H9 (cell line): ENCODE measurements around the gene PRKCZ. TPM values are rescaled to one million over a fixed set of nuclear protein-coding genes. Genes with fewer than 3 reads are reported as not detected.

Source experiments
- DNase-seq: peaks from one replicate; pipeline ENCODE4 v3.0.0-alpha.2; 2017
- H2AFZ ChIP-seq: one replicate; pipeline ENCODE4 v1.6.1; 2013; ENCODE audit warnings: mild to moderate bottlenecking, low read length, control low read depth, moderate library complexity
- H2AK5ac ChIP-seq: 2 replicates; pipeline ENCODE4 v1.6.1; 2013; ENCODE audit warnings: low read length, control low read depth, mixed read lengths; ENCODE audit not compliant: insufficient read length
- H2BK120ac ChIP-seq: one replicate; pipeline ENCODE4 v1.6.1; 2013; ENCODE audit warnings: low read depth, mild to moderate bottlenecking, low read length, control low read depth, inconsistent platforms; ENCODE audit not compliant: poor library complexity, severe bottlenecking
- H2BK12ac ChIP-seq: 2 replicates; pipeline ENCODE4 v1.6.1; 2013; ENCODE audit warnings: low read length, control low read depth, mixed read lengths, low read depth; ENCODE audit not compliant: insufficient read length
- H2BK15ac ChIP-seq: 2 replicates; pipeline ENCODE4 v1.6.1; 2013; ENCODE audit warnings: low read depth, low read length, control low read depth
- H2BK20ac ChIP-seq: one replicate; pipeline ENCODE4 v1.6.1; 2013; ENCODE audit warnings: low read depth, mild to moderate bottlenecking, low read length, control low read depth, inconsistent platforms; ENCODE audit not compliant: poor library complexity, severe bottlenecking
- H2BK5ac ChIP-seq: 2 replicates; pipeline ENCODE4 v1.6.1; 2013; ENCODE audit warnings: low read length, control low read depth, mixed read lengths; ENCODE audit not compliant: insufficient read length
- H3K14ac ChIP-seq: 2 replicates; pipeline ENCODE4 v1.6.1; 2013; ENCODE audit warnings: low read length, control low read depth; ENCODE audit not compliant: insufficient read depth
- H3K18ac ChIP-seq: 2 replicates; pipeline ENCODE4 v1.6.1; 2013; ENCODE audit warnings: low read depth, mild to moderate bottlenecking, mixed read lengths, low read length, control low read depth; ENCODE audit not compliant: insufficient read length
- H3K23ac ChIP-seq: 2 replicates; pipeline ENCODE4 v1.6.1; 2013; ENCODE audit warnings: low read length, control low read depth, mixed read lengths, low read depth; ENCODE audit not compliant: insufficient read length
- H3K23me2 ChIP-seq: 2 replicates; pipeline ENCODE4 v1.6.1; 2013; ENCODE audit warnings: low read depth, mild to moderate bottlenecking, mixed read lengths, low read length, control low read depth; ENCODE audit not compliant: insufficient read length, poor library complexity, severe bottlenecking
- H3K27ac ChIP-seq: 2 replicates; pipeline ENCODE4 v1.5.1; 2013; ENCODE audit warnings: low read length, control low read depth, mixed read lengths, low read depth; ENCODE audit not compliant: insufficient read length
- H3K27me3 ChIP-seq: 2 replicates; pipeline ENCODE4 v1.6.1; 2013; ENCODE audit warnings: low read length, control low read depth, inconsistent platforms; ENCODE audit not compliant: insufficient read depth
- H3K4ac ChIP-seq: 2 replicates; pipeline ENCODE4 v1.6.1; 2013; ENCODE audit warnings: low read depth, mild to moderate bottlenecking, control low read depth, inconsistent platforms, low read length, moderate library complexity
- H3K4me1 ChIP-seq: 2 replicates; pipeline ENCODE4 v1.6.1; 2013; ENCODE audit warnings: low read length, control low read depth, inconsistent platforms; ENCODE audit not compliant: insufficient read depth
- H3K4me2 ChIP-seq: 2 replicates; pipeline ENCODE4 v1.6.1; 2013; ENCODE audit warnings: low read length, control low read depth, mixed read lengths; ENCODE audit not compliant: insufficient read length, insufficient read depth
- H3K56ac ChIP-seq: 2 replicates; pipeline ENCODE4 v1.6.1; 2013; ENCODE audit warnings: low read depth, mild to moderate bottlenecking, mixed read lengths, low read length, control low read depth; ENCODE audit not compliant: insufficient read length
- H3K79me1 ChIP-seq: 2 replicates; pipeline ENCODE4 v1.6.1; 2013; ENCODE audit warnings: low read depth, mild to moderate bottlenecking, moderate library complexity, low read length, control low read depth, inconsistent platforms; ENCODE audit not compliant: insufficient read depth, poor library complexity, severe bottlenecking
- H3K79me2 ChIP-seq: 2 replicates; pipeline ENCODE4 v1.6.1; 2013; ENCODE audit warnings: low read length, control low read depth, inconsistent platforms; ENCODE audit not compliant: insufficient read depth
- H3K9ac ChIP-seq: 2 replicates; pipeline ENCODE4 v1.6.1; 2013; ENCODE audit warnings: low read length, control low read depth, mixed read lengths; ENCODE audit not compliant: insufficient read length; ENCODE audit errors: extremely low read depth
- H3K9me3 ChIP-seq: one replicate; pipeline ENCODE4 v1.6.1; 2013; ENCODE audit warnings: low read depth, low read length, inconsistent platforms; ENCODE audit not compliant: control insufficient read depth
- H3T11ph ChIP-seq: one replicate; pipeline ENCODE4 v1.6.1; 2013; ENCODE audit warnings: mild to moderate bottlenecking, low read length, control low read depth, inconsistent platforms
- H4K20me1 ChIP-seq: one replicate; pipeline ENCODE4 v1.6.1; 2013; ENCODE audit not compliant: control insufficient read depth, insufficient read length, insufficient read depth
- H4K5ac ChIP-seq: 2 replicates; pipeline ENCODE4 v1.6.1; 2013; ENCODE audit warnings: low read depth, mild to moderate bottlenecking, mixed read lengths, low read length, control low read depth; ENCODE audit not compliant: insufficient read length
- H4K8ac ChIP-seq: replicated peaks from 2 replicates; pipeline ENCODE4 v1.6.1; 2013; ENCODE audit warnings: low read length, control low read depth, mixed read lengths, low read depth; ENCODE audit not compliant: insufficient read length
- H4K91ac ChIP-seq: 2 replicates; pipeline ENCODE4 v1.6.1; 2013; ENCODE audit warnings: low read depth, mild to moderate bottlenecking, moderate library complexity, mixed read lengths, low read length, control low read depth; ENCODE audit not compliant: insufficient read length
- H3K27ac Mint-ChIP-seq, 3 experiments: 2 replicates in 2 of 3; 3 replicates in 1 of 3; pipeline ENCODE4 v1.8.0; 2020 to 2021; ENCODE audit warnings: mixed read lengths in 3 of 3, mild to moderate bottlenecking in 1 of 3, moderate library complexity in 1 of 3
- H3K27me3 Mint-ChIP-seq: 2 replicates; pipeline ENCODE4 v1.8.0; 2021; ENCODE audit warnings: low read depth, mild to moderate bottlenecking, moderate library complexity, mixed read lengths
- H3K36me3 Mint-ChIP-seq, 3 experiments: 2 replicates in 2 of 3; 3 replicates in 1 of 3; pipeline ENCODE4 v1.8.0; 2020 to 2021; ENCODE audit warnings: low read depth in 3 of 3, mixed read lengths in 3 of 3; ENCODE audit not compliant: insufficient read depth in 1 of 3
- H3K4me1 Mint-ChIP-seq, 2 experiments: 2 replicates each; pipeline ENCODE4 v1.8.0; 2020; ENCODE audit warnings: mixed read lengths in 2 of 2
- H3K4me3 Mint-ChIP-seq, 2 experiments: 2 replicates in 1 of 2; 3 replicates in 1 of 2; pipeline ENCODE4 v1.8.0; 2020 to 2021; ENCODE audit warnings: mild to moderate bottlenecking in 2 of 2, mixed read lengths in 2 of 2, moderate library complexity in 1 of 2
- H3K9me3 Mint-ChIP-seq, 2 experiments: 2 replicates in 1 of 2; 3 replicates in 1 of 2; pipeline ENCODE4 v1.8.0; 2020; ENCODE audit warnings: mild to moderate bottlenecking in 2 of 2, mixed read lengths in 2 of 2, moderate library complexity in 1 of 2
- WGBS: extraction: QIAGEN DNeasy Blood & Tissue Kit; methylation state at CpG from one replicate; pipeline ENCODE4 v1.1.7; 2013; ENCODE audit warnings: missing lambda C conversion rate, low lambda C conversion rate, mixed read lengths; ENCODE audit not compliant: insufficient read length; ENCODE audit errors: extremely low coverage; 5-methylcytosine and 5-hydroxymethylcytosine counted together
- total RNA-seq: library from RNA; stranded (reverse); gene quantifications from 2 replicates; pipeline ENCODE4 v1.2.1, GENCODE V29; 2021
- TF ChIP-seq, protein P1 (sequence below): fragments of 200-600 bp; sonication (generic); conservative IDR thresholded peaks from 3 replicates; pipeline ENCODE4 v1.8.0; 2021; ENCODE audit warnings: antibody characterized with exemption, mild to moderate bottlenecking

PRKCZ gene
- total RNA-seq, 1 experiment from 2014 or later = 48.4 TPM

GRCh38 chr1:2203671-2204414 lies 153.6 kb downstream of the PRKCZ start:
- H3K4me3 Mint-ChIP-seq = peak overlapping the region; percentile 57 to 70
- Histone ChIP-seq H3T11ph (no peak overlapping the region), H2BK120ac (no peak overlapping the region), H3K4me1 (no peaks in the 10 kb centered on the region), H3K56ac (no peak overlapping the region), H4K5ac (no peak overlapping the region), H3K9ac (no peak overlapping the region), H2AK5ac (no peak overlapping the region), H2BK12ac (no peak overlapping the region), H3K79me2 (no peaks in the 10 kb centered on the region), H2BK5ac (no peak overlapping the region), H3K9me3 (no peaks in the 10 kb centered on the region), H3K14ac (0 out of 2 replicates have a peak overlapping the region, but pooled peaks have one; percentile 25), H2BK15ac (no peak overlapping the region), H2AFZ (no peak overlapping the region), H3K4me2 (peak overlapping the region; percentile 89), H3K23ac (no peak overlapping the region), H3K79me1 (no peaks in the 10 kb centered on the region), H3K4ac (no peak overlapping the region), H2BK20ac (no peak overlapping the region), H3K27me3 (no peaks in the 10 kb centered on the region), H3K18ac (no peak overlapping the region), H4K20me1 (no peaks in the 10 kb centered on the region), H3K23me2 (peaks cover 14% of the 10 kb centered on the region), H4K8ac (no peak overlapping the region), H3K27ac (no peak overlapping the region), H4K91ac (no peak overlapping the region)
- H3K36me3 Mint-ChIP-seq = no peaks in the 10 kb centered on the region
- no CpG with 5 or more reads among the region's 25 CpGs for WGBS
- peaks cover 13% of the 10 kb centered on the region for H3K27me3 Mint-ChIP-seq
- no peak for DNase-seq
- peaks cover 10 to 37% of the 10 kb centered on the region in 2 experiments for H3K4me1 Mint-ChIP-seq
- H3K27ac Mint-ChIP-seq = no peak overlapping the region
- H3K9me3 Mint-ChIP-seq = no peaks in the 10 kb centered on the region
- TF ChIP-seq, protein P1, sequence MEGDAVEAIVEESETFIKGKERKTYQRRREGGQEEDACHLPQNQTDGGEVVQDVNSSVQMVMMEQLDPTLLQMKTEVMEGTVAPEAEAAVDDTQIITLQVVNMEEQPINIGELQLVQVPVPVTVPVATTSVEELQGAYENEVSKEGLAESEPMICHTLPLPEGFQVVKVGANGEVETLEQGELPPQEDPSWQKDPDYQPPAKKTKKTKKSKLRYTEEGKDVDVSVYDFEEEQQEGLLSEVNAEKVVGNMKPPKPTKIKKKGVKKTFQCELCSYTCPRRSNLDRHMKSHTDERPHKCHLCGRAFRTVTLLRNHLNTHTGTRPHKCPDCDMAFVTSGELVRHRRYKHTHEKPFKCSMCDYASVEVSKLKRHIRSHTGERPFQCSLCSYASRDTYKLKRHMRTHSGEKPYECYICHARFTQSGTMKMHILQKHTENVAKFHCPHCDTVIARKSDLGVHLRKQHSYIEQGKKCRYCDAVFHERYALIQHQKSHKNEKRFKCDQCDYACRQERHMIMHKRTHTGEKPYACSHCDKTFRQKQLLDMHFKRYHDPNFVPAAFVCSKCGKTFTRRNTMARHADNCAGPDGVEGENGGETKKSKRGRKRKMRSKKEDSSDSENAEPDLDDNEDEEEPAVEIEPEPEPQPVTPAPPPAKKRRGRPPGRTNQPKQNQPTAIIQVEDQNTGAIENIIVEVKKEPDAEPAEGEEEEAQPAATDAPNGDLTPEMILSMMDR = no peak
